Hepatocyte (in vitro differentiated cells): Measurements from ENCODE around the gene GNPNAT1.

Experiments used
- EZH2 ChIP-seq: fragments of 200-600 bp; sonication (generic); IDR thresholded peaks from 2 replicates; pipeline ENCODE4 v1.6.1; 2016; ENCODE audit warnings: antibody characterized with exemption, mild to moderate bottlenecking, borderline replicate concordance
- EZH2phosphoT487 ChIP-seq: fragments of 200-600 bp; sonication (generic); IDR thresholded peaks from one replicate; pipeline ENCODE4 v1.6.1; 2018; ENCODE audit warnings: antibody characterized with exemption, mild to moderate bottlenecking, low read depth, moderate library complexity; ENCODE audit not compliant: unreplicated experiment, severe bottlenecking
- TF ChIP-seq, protein P1 (sequence below): fragments of 200-600 bp; sonication (generic); IDR thresholded peaks from 2 replicates; pipeline ENCODE4 v1.5.1; 2016; ENCODE audit warnings: antibody characterized with exemption, mild to moderate bottlenecking; ENCODE audit not compliant: poor library complexity

DNA sequence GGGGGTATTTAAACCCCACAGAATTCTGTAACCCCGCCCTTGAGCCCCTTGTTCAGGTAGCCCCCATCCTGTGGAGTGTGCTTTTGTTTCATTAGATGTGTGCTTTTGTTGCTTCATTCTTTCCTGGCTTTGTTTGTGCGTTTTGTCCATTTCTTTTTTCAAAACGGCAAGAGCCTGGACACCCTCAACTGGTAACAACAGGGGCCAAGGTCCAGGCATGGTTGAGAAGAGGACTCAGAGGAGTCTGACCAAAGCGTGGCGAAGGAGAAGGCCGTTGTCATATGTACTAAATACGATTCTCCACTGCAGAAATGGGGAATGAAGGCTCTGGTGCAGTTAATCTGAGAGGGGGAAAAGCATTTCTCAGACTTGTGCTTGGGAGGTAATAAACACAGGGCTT lies 46.0 kb upstream of the GNPNAT1 start:
- TF ChIP-seq EZH2phosphoT487 (no peak), EZH2 (no peak)
- TF ChIP-seq, protein P1, sequence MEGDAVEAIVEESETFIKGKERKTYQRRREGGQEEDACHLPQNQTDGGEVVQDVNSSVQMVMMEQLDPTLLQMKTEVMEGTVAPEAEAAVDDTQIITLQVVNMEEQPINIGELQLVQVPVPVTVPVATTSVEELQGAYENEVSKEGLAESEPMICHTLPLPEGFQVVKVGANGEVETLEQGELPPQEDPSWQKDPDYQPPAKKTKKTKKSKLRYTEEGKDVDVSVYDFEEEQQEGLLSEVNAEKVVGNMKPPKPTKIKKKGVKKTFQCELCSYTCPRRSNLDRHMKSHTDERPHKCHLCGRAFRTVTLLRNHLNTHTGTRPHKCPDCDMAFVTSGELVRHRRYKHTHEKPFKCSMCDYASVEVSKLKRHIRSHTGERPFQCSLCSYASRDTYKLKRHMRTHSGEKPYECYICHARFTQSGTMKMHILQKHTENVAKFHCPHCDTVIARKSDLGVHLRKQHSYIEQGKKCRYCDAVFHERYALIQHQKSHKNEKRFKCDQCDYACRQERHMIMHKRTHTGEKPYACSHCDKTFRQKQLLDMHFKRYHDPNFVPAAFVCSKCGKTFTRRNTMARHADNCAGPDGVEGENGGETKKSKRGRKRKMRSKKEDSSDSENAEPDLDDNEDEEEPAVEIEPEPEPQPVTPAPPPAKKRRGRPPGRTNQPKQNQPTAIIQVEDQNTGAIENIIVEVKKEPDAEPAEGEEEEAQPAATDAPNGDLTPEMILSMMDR: no peak
